ENCODE data around the gene RFC5. TPM values are rescaled to one million over a fixed set of nuclear protein-coding genes. Genes with fewer than 3 reads are reported as not detected.

Gene RFC5
- polyA plus RNA-seq (2012; ENCODE audit: insufficient read length, low read depth): 22.9 TPM

GRCh38 chr12:118016424-118017264 is at the start of gene RFC5:
Gene RFC5 (plus strand): TSS chr12:118016703. CDS start chr12:118016828, 125 bp downstream.
- TF ChIP-seq REST (IDR thresholded peaks at IDR 0.05; ENCODE audit: insufficient read depth in 1 of 2, low read depth in 2 of 2, low read length in 2 of 2): no peak
- peak; percentile 84; the same call in 1 of the 2 replicates for TF ChIP-seq TAF1 (IDR thresholded peaks at IDR 0.05; ENCODE audit: borderline replicate concordance, insufficient read depth, low read length)
- peak; percentile 91 for TF ChIP-seq SIN3A (IDR thresholded peaks at IDR 0.05; ENCODE audit: borderline replicate concordance, insufficient read depth, low read length)
- TF ChIP-seq FOXP2 (optimal IDR thresholded peaks at IDR 0.05; ENCODE audit: borderline replicate concordance, extremely low read depth, extremely low read length, insufficient read depth): peak; percentile 32
- TF ChIP-seq POLR2AphosphoS5 (IDR thresholded peaks at IDR 0.05; ENCODE audit: low read depth, low read length): peak; percentile 85

GRCh38 chr12:117967043-117967442 is 49.5 kb upstream of the RFC5 start:
- TF ChIP-seq REST (IDR thresholded peaks at IDR 0.05; ENCODE audit: insufficient read depth in 1 of 2, low read depth in 2 of 2, low read length in 2 of 2): no peak
- TF ChIP-seq SIN3A (IDR thresholded peaks at IDR 0.05; ENCODE audit: borderline replicate concordance, insufficient read depth, low read length): no peak
- TF ChIP-seq TAF1 (IDR thresholded peaks at IDR 0.05; ENCODE audit: borderline replicate concordance, insufficient read depth, low read length): no peak
- TF ChIP-seq FOXP2 (optimal IDR thresholded peaks at IDR 0.05; ENCODE audit: borderline replicate concordance, extremely low read depth, extremely low read length, insufficient read depth): no peak
- no peak for TF ChIP-seq POLR2AphosphoS5 (IDR thresholded peaks at IDR 0.05; ENCODE audit: low read depth, low read length)

GRCh38 chr12:117967512-117967911 is 49.0 kb upstream of the RFC5 start:
- TF ChIP-seq REST (IDR thresholded peaks at IDR 0.05; ENCODE audit: insufficient read depth in 1 of 2, low read depth in 2 of 2, low read length in 2 of 2): no peak
- no peak for TF ChIP-seq POLR2AphosphoS5 (IDR thresholded peaks at IDR 0.05; ENCODE audit: low read depth, low read length)
- TF ChIP-seq SIN3A (IDR thresholded peaks at IDR 0.05; ENCODE audit: borderline replicate concordance, insufficient read depth, low read length): no peak
- no peak for TF ChIP-seq TAF1 (IDR thresholded peaks at IDR 0.05; ENCODE audit: borderline replicate concordance, insufficient read depth, low read length)
- no peak for TF ChIP-seq FOXP2 (optimal IDR thresholded peaks at IDR 0.05; ENCODE audit: borderline replicate concordance, extremely low read depth, extremely low read length, insufficient read depth)

- no peak for TF ChIP-seq TAF1 (IDR thresholded peaks at IDR 0.05; ENCODE audit: borderline replicate concordance, insufficient read depth, low read length)
- TF ChIP-seq SIN3A (IDR thresholded peaks at IDR 0.05; ENCODE audit: borderline replicate concordance, insufficient read depth, low read length): no peak
- TF ChIP-seq POLR2AphosphoS5 (IDR thresholded peaks at IDR 0.05; ENCODE audit: low read depth, low read length): no peak
- TF ChIP-seq FOXP2 (optimal IDR thresholded peaks at IDR 0.05; ENCODE audit: borderline replicate concordance, extremely low read depth, extremely low read length, insufficient read depth): no peak
Observed at GRCh38 chr12:117968151-117968789, 48.2 kb upstream of the RFC5 start.

GRCh38 chr12:117968826-117969659 is 47.5 kb upstream of the RFC5 start, which contains the start of gene KSR2:
Gene KSR2 (minus strand): TSS chr12:117968990. CDS start chr12:117968255, 735 bp downstream.
- no peak for TF ChIP-seq SIN3A (IDR thresholded peaks at IDR 0.05; ENCODE audit: borderline replicate concordance, insufficient read depth, low read length)
- no peak for TF ChIP-seq REST (IDR thresholded peaks at IDR 0.05; ENCODE audit: insufficient read depth in 1 of 2, low read depth in 2 of 2, low read length in 2 of 2)
- no peak for TF ChIP-seq TAF1 (IDR thresholded peaks at IDR 0.05; ENCODE audit: borderline replicate concordance, insufficient read depth, low read length)
- TF ChIP-seq POLR2AphosphoS5 (IDR thresholded peaks at IDR 0.05; ENCODE audit: low read depth, low read length): no peak
- no peak for TF ChIP-seq FOXP2 (optimal IDR thresholded peaks at IDR 0.05; ENCODE audit: borderline replicate concordance, extremely low read depth, extremely low read length, insufficient read depth)
